Trophoblast cell (in vitro differentiated cells and primary cell): ENCODE results near the gene RAD51AP1.
"Not testable (repeated sequence)": the region's sequence is repeated elsewhere in the genome, so short reads cannot be mapped to it uniquely, and the experiment has no call there.

ENCODE experiments used
- DNase-seq, 2 donors: peaks; one replicate each; pipeline ENCODE4 v3.0.0-alpha.2; 2016
- H2AFZ ChIP-seq: 2 replicates; pipeline ENCODE4 v1.6.1; 2013; ENCODE audit warnings: low read length, moderate library complexity, mild to moderate bottlenecking; ENCODE audit not compliant: insufficient read depth, poor library complexity
- H2AK5ac ChIP-seq: 2 replicates; pipeline ENCODE4 v1.6.1; 2013; ENCODE audit warnings: mild to moderate bottlenecking, low read length
- H2BK120ac ChIP-seq: 2 replicates; pipeline ENCODE4 v1.6.1; 2013; ENCODE audit warnings: low read length, mild to moderate bottlenecking, moderate library complexity; ENCODE audit not compliant: insufficient read depth, poor library complexity
- H2BK12ac ChIP-seq: 2 replicates; pipeline ENCODE4 v1.6.1; 2013; ENCODE audit warnings: mild to moderate bottlenecking, low read length, moderate library complexity
- H2BK5ac ChIP-seq: 2 replicates; pipeline ENCODE4 v1.6.1; 2013; ENCODE audit warnings: low read length, low read depth, moderate library complexity, mild to moderate bottlenecking; ENCODE audit not compliant: poor library complexity
- H3K14ac ChIP-seq: 2 replicates; pipeline ENCODE4 v1.6.1; 2013; ENCODE audit warnings: mild to moderate bottlenecking, low read length
- H3K18ac ChIP-seq: 2 replicates; pipeline ENCODE4 v1.6.1; 2013; ENCODE audit warnings: mild to moderate bottlenecking, low read length
- H3K23ac ChIP-seq: 2 replicates; pipeline ENCODE4 v1.6.1; 2013; ENCODE audit warnings: low read length
- H3K27ac ChIP-seq: 2 replicates; pipeline ENCODE4 v1.5.1; 2013; ENCODE audit warnings: low read depth, mild to moderate bottlenecking, inconsistent platforms, low read length, moderate library complexity
- H3K27me3 ChIP-seq: 2 replicates; pipeline ENCODE4 v1.6.1; 2013; ENCODE audit warnings: inconsistent platforms, mild to moderate bottlenecking, low read length, moderate library complexity; ENCODE audit not compliant: insufficient read depth
- H3K36me3 ChIP-seq, 2 experiments: 1 replicate in 1 of 2; 2 replicates in 1 of 2; pipeline ENCODE4 v1.6.1; 2013; ENCODE audit warnings: low read length in 2 of 2, mild to moderate bottlenecking in 2 of 2, moderate library complexity in 1 of 2; ENCODE audit not compliant: insufficient read depth in 2 of 2, control insufficient read depth in 1 of 2
- H3K4ac ChIP-seq: 2 replicates; pipeline ENCODE4 v1.6.1; 2013; ENCODE audit warnings: low read depth, mild to moderate bottlenecking, low read length, moderate library complexity
- H3K4me1 ChIP-seq, 2 experiments: 1 replicate in 1 of 2; 2 replicates in 1 of 2; pipeline ENCODE4 v1.6.1; 2013; ENCODE audit warnings: low read length in 2 of 2, mild to moderate bottlenecking in 2 of 2, moderate library complexity in 1 of 2; ENCODE audit not compliant: insufficient read depth in 2 of 2, control insufficient read depth in 1 of 2
- H3K4me2 ChIP-seq: 2 replicates; pipeline ENCODE4 v1.6.1; 2013; ENCODE audit warnings: inconsistent platforms, mild to moderate bottlenecking, low read length, moderate library complexity
- H3K4me3 ChIP-seq: 2 replicates; pipeline ENCODE4 v1.5.1; 2013; ENCODE audit warnings: mild to moderate bottlenecking, low read depth, low read length, inconsistent platforms
- H3K79me1 ChIP-seq: one replicate; pipeline ENCODE4 v1.6.1; 2013; ENCODE audit warnings: low read length
- H3K79me2 ChIP-seq: 2 replicates; pipeline ENCODE4 v1.6.1; 2013; ENCODE audit warnings: low read length, mild to moderate bottlenecking; ENCODE audit not compliant: control insufficient read depth, insufficient read depth, poor library complexity
- H3K9ac ChIP-seq: 2 replicates; pipeline ENCODE4 v1.6.1; 2013; ENCODE audit warnings: mild to moderate bottlenecking, low read length
- H3K9me3 ChIP-seq: 2 replicates; pipeline ENCODE4 v1.6.1; 2013; ENCODE audit warnings: low read depth, mild to moderate bottlenecking, control low read depth, inconsistent platforms, low read length; ENCODE audit not compliant: insufficient read depth
- H4K12ac ChIP-seq: 2 replicates; pipeline ENCODE4 v1.6.1; 2013; ENCODE audit warnings: low read depth, mild to moderate bottlenecking, low read length, moderate library complexity
- H4K8ac ChIP-seq: 2 replicates; pipeline ENCODE4 v1.6.1; 2013; ENCODE audit warnings: low read depth, mild to moderate bottlenecking, low read length, moderate library complexity
- H4K91ac ChIP-seq: one replicate; pipeline ENCODE4 v1.6.1; 2013; ENCODE audit warnings: low read depth, mild to moderate bottlenecking, low read length, moderate library complexity
- WGBS: extraction: QIAGEN DNeasy Blood & Tissue Kit; methylation state at CpG from one replicate; pipeline ENCODE4 v1.1.7; 2013; ENCODE audit warnings: missing lambda C conversion rate; ENCODE audit not compliant: insufficient read length, insufficient coverage; ENCODE audit errors: extremely low coverage; 5-methylcytosine and 5-hydroxymethylcytosine counted together

RAD51AP1 gene

GRCh38 chr12:4508503-4508902, 30.2 kb upstream of the RAD51AP1 start:
- not testable (repeated sequence) for H3K9ac ChIP-seq, H3K9me3 ChIP-seq, H3K27ac ChIP-seq, H2BK120ac ChIP-seq, H3K23ac ChIP-seq, H2BK12ac ChIP-seq, H3K36me3 ChIP-seq, H3K79me1 ChIP-seq, H3K18ac ChIP-seq, H4K12ac ChIP-seq, H3K79me2 ChIP-seq, H3K4ac ChIP-seq, H3K14ac ChIP-seq, H4K91ac ChIP-seq, DNase-seq, H4K8ac ChIP-seq, H3K4me2 ChIP-seq, H3K4me1 ChIP-seq, H2AFZ ChIP-seq, H2AK5ac ChIP-seq, H3K4me3 ChIP-seq, H3K27me3 ChIP-seq, H2BK5ac ChIP-seq
- no CpG with 5 or more reads among the region's 4 CpGs for WGBS

GRCh38 chr12:4509269-4509668, 29.4 kb upstream of the RAD51AP1 start:
- no CpG with 5 or more reads among the region's 12 CpGs for WGBS
- H3K79me1 ChIP-seq, H2AFZ ChIP-seq, H2BK120ac ChIP-seq, H2BK12ac ChIP-seq, H4K8ac ChIP-seq, H4K12ac ChIP-seq, H3K4ac ChIP-seq, H3K9ac ChIP-seq, H2AK5ac ChIP-seq, H3K4me1 ChIP-seq, H3K36me3 ChIP-seq, DNase-seq, H4K91ac ChIP-seq, H3K9me3 ChIP-seq, H3K27ac ChIP-seq, H3K27me3 ChIP-seq, H3K4me3 ChIP-seq, H3K14ac ChIP-seq, H3K4me2 ChIP-seq, H2BK5ac ChIP-seq, H3K23ac ChIP-seq, H3K18ac ChIP-seq, H3K79me2 ChIP-seq: not testable (repeated sequence)

- H3K79me2 ChIP-seq, result no peaks in the 10 kb centered on the region
- H2BK120ac ChIP-seq, result no peak overlapping the region
- H3K18ac ChIP-seq, result no peak overlapping the region
- H3K79me1 ChIP-seq, result no peaks in the 10 kb centered on the region
- H2AK5ac ChIP-seq, result no peak overlapping the region
- H2BK12ac ChIP-seq, result no peak overlapping the region
- no peak overlapping the region for H2BK5ac ChIP-seq
- H3K27ac ChIP-seq, result no peak overlapping the region
- H3K4me1 ChIP-seq, result no peaks in the 10 kb centered on the region
- no peaks in the 10 kb centered on the region for H3K27me3 ChIP-seq
- no peak overlapping the region for H4K8ac ChIP-seq
- no peak overlapping the region for H3K14ac ChIP-seq
- no peaks in the 10 kb centered on the region for H3K9me3 ChIP-seq
- no peak overlapping the region for H4K91ac ChIP-seq
- no peak overlapping the region for H3K23ac ChIP-seq
- no peak overlapping the region for H2AFZ ChIP-seq
- H4K12ac ChIP-seq, result no peak overlapping the region
- peaks cover 2 to 3% of the 10 kb centered on the region in 2 experiments for H3K36me3 ChIP-seq
- peak; percentile 6 to 26 for DNase-seq
- H3K9ac ChIP-seq, result no peak overlapping the region
- no peak overlapping the region for H3K4me3 ChIP-seq
- no CpG with 5 or more reads among the region's 5 CpGs for WGBS
- no peak overlapping the region for H3K4me2 ChIP-seq
- no peak overlapping the region for H3K4ac ChIP-seq
These were observed 20.5 kb upstream of the RAD51AP1 start for GRCh38 chr12:4518106-4518728.

DNA sequence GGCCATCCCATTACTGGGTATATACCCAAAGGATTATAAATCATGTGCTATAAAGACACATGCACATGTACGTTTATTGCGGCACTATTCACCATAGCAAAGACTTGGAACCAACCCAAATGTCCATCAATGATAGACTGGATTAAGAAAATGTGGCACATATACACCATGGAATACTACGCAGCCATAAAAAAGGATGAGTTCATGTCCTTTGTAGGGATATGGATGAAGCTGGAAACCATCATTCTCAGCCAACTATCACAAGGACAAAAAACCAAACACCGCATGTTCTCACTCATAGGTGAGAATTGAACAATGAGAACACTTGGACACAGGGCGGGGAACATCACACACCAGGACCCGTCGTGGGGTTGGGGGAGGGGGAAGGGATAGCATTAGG, 15.2 kb upstream of the RAD51AP1 start:
- H3K9ac ChIP-seq, H3K27ac ChIP-seq, H3K9me3 ChIP-seq, H3K18ac ChIP-seq, H2BK12ac ChIP-seq, H4K8ac ChIP-seq, H2BK5ac ChIP-seq, H3K4me3 ChIP-seq, H3K27me3 ChIP-seq, H3K23ac ChIP-seq, H3K4me2 ChIP-seq, H2BK120ac ChIP-seq, H4K91ac ChIP-seq, H3K4me1 ChIP-seq, H3K36me3 ChIP-seq, H3K79me1 ChIP-seq, H3K4ac ChIP-seq, H3K79me2 ChIP-seq, H2AK5ac ChIP-seq, H4K12ac ChIP-seq, DNase-seq, H2AFZ ChIP-seq, H3K14ac ChIP-seq: not testable (repeated sequence)
- WGBS, result no CpG with 5 or more reads among the region's 7 CpGs
